D721Med (cell line): ENCODE data around the gene ADGRL3.
"Not testable (repeated sequence)": the region's sequence is repeated elsewhere in the genome, so short reads cannot be mapped to it uniquely, and the experiment has no call there.

ENCODE experiments used
- DNase-seq: peaks from one replicate; pipeline ENCODE4 v3.0.0; 2011; ENCODE audit warnings: low spot score; ENCODE audit not compliant: insufficient read length
- FAIRE-seq: peaks from 2 replicates; lab custom pipeline; 2011; peaks lifted over from hg19 to GRCh38; lab: Jason Lieb, UNC
- TF ChIP-seq, protein P1 (sequence below): IDR thresholded peaks from 2 replicates; pipeline ENCODE4 v1.5.1; 2012; ENCODE audit warnings: mild to moderate bottlenecking, control low read depth; ENCODE audit not compliant: insufficient read depth; ENCODE audit errors: missing control alignments

ADGRL3 gene

DNA sequence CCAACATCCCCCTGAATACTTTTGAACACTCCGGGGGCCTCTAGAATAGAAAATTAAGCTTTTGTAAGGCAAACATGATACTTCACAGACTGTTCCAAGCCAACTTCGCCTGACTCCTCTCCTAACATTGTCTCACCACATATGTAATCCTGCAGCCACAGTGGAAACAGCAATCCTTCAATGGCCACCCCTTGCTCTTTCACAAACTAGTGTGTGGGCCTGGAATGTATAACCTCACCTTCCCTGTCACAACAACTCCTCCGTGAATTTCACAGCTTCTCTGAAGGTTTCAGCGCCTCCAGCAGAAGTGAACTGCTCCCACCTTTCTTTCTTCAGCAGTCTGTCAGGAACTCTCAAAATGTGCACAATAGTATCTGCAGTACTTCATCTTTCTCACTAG lies 185.1 kb downstream of the ADGRL3 start:
- DNase-seq (no peak), FAIRE-seq (no peak)
- TF ChIP-seq, protein P1, sequence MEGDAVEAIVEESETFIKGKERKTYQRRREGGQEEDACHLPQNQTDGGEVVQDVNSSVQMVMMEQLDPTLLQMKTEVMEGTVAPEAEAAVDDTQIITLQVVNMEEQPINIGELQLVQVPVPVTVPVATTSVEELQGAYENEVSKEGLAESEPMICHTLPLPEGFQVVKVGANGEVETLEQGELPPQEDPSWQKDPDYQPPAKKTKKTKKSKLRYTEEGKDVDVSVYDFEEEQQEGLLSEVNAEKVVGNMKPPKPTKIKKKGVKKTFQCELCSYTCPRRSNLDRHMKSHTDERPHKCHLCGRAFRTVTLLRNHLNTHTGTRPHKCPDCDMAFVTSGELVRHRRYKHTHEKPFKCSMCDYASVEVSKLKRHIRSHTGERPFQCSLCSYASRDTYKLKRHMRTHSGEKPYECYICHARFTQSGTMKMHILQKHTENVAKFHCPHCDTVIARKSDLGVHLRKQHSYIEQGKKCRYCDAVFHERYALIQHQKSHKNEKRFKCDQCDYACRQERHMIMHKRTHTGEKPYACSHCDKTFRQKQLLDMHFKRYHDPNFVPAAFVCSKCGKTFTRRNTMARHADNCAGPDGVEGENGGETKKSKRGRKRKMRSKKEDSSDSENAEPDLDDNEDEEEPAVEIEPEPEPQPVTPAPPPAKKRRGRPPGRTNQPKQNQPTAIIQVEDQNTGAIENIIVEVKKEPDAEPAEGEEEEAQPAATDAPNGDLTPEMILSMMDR = no peak

- not testable (repeated sequence) for FAIRE-seq, DNase-seq
Measured at GRCh38 chr4:61387372-61387771, 187.2 kb downstream of the ADGRL3 start.

GRCh38 chr4:61389640-61390039 lies 189.5 kb downstream of the ADGRL3 start:
- FAIRE-seq = no peak

GRCh38 chr4:61395754-61396153 lies 195.6 kb downstream of the ADGRL3 start:
- FAIRE-seq = no peak
- DNase-seq = no peak
- TF ChIP-seq, protein P1 = no peak

More at GRCh38 chr4:61389640-61390039, 189.5 kb downstream of the ADGRL3 start:
- TF ChIP-seq, protein P1 = no peak
- no peak for DNase-seq

DNA sequence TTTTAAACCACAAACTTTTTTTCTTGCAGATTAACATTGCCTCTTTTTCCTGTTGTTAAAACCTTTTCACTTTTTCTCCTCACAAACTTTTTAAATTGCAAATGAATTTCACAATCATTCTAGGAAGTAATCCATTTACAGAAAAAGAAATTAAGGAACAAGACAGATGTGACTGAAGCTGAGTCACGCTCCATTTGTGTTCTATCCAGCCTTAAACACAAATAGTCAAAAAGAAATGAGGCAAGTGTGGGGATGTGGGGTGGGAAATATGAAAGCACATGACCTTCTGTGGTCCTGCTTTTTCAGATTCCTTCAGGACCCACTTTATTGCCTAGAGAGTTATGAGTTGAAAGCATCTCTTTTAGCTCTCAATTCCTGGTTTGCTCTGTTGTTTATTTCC lies 197.0 kb downstream of the ADGRL3 start:
- TF ChIP-seq, protein P1 = no peak
- FAIRE-seq (no peak), DNase-seq (no peak)

DNA sequence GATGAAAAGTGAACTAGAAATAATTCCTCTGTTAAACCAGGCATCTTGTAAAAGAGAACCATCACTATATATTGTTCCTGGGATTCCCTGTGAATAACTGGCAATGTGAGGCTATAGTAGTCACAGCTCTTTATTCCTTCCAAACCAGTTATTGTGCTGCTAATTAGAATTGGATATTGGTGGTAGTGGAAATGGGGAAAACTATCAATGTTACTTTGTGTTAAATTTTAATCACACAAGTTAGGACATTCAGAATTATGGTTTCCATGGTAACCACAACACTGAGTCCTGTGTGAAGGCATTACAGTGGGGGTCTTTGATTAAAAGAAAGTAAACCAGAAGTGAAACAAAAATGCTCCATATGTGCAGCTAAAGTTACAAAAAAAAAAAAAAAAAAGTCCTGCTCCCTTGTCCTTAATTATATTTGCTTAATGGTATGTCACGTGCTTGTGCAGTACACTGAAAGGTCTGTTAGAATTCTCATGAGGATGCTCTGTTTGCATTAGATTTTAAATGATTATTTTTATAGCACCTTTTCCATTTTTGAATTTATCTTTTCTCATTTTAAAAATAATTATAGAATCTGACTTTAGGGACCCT lies 200.4 kb downstream of the ADGRL3 start:
- FAIRE-seq (no peak), DNase-seq (no peak)
- TF ChIP-seq, protein P1 = no peak

DNA sequence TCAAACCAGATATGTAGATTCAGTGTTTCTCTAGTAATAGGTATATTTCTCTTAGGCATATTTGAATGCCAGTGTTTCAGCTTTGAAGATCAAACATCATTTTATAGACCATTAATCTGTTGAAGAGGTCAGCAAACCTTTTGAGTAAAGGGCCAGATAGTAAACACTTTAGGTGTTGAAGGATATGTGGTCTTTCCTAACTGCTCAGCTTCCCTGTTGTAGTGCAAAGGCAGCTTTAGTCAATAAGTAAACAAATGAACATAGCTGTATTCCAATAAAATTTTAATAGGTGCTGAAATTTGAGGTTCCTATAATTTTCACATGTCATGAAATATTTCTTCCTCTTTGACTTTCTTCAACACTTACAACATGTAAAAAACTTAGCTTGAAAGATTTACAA lies 201.6 kb downstream of the ADGRL3 start:
- TF ChIP-seq, protein P1 = no peak
- DNase-seq (no peak), FAIRE-seq (no peak)
